CD4-positive, alpha-beta T cell treated with Interferon gamma for 1 hour (primary cell): ENCODE data around the gene ID4.

Experiments used
- DNase-seq: peaks from one replicate; pipeline ENCODE4 v3.0.0-alpha.2; 2020

The ID4 gene

DNA sequence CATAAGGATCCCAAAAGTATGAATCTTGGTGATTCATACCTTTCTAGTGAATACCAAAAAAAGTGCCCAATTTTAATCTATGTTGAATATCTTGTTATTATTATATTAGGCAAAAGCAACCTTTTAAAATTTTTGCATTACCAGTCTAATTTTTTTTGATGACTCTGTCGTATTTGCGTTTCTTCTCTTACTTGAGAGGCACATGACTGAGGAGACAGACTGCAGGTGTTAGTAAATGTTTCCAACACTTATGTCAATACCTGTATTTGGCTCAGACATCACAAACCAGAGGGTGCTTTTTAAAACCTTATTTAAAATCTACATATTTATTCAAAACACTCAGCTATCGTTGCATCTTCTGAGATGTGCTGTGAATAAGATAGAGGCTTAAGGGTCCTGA is 27.1 kb downstream of the ID4 start:
- no peak for DNase-seq

DNA sequence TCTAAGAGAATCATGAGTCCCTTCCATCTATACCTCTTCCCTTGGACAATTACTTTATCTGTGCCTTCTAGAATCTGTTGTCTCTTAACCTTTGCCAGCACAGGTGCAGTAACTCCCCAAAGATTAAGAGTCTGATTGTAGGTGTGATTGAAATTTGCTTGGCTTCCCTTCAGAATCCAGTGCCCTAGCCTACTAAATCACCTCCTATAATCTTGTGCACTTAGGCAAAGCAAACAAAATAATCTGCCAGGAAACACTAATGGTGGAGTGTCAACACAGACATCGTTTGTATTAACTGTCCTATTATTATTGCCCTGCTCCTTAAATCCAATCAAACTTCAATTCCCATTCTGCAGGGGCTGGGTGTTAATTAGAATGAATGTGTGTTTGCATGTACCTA is 28.0 kb downstream of the ID4 start:
- DNase-seq, result no peak

DNA sequence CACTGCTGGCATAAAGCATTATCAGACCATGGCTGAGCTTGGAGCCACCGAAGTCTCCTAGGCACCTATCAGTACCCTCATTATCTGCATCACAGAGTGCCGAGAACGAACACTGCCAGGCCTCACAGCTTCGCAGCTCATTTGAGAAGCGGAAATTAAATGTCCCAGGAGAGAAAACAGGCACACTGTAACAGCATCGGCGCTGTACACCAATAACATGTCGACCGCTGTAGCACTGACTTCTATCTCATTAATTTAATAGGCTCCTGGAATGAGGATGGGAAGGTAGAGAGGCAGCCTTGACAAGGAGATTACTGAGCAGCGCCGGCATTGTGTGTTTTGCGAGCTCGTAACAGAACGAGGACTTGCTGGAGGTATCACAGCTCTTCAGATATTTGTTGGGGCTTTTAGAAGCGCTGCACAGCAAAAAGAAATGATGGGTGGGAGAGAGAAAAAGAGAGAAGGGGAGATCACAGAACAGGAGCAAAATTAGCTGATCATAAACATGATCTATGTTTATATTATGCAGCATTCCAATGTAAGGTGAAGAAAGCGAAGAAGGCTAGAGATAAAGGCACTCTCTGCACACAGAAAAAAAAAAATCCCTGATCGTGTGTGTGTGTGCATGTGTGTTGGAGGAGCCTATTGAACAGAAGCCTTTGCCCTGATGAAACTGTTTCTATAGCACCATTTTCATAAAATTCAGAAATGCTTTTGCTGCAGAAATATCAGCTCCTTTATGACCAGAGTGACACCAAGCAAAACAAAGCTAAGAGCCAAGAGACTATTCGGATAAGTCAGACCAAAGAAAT is 29.2 kb downstream of the ID4 start:
- DNase-seq, result no peak

DNA sequence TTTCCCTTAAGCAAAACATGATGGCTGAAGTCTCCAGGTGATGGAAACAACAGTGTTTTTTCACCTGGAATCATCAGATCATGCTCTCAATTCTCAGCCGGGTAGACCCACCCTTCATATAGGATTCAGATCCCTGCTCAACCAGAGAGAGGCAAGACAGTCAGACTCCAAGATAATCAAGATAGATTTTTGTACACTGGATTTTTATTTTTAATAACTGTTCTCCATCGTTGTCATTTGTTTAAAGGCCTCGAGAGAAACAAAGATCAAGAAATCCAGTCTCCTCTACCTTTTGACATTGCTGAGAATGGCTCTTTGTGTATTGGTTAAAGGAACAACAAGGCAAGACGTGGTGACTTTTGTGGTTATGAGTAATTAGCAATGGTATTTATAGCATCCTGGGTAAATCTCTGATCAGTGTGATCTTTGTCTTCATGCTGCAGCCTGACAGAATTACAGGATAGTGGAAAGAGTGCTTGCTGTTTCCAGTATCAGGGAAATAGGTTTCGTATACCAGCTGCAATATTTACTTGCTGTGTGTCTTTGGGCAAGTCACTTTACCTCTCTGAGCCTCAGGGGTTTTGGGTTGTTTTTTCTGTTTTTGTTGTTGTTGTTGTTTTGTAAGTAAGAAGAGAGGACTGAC is 29.9 kb downstream of the ID4 start:
- no peak for DNase-seq

DNA sequence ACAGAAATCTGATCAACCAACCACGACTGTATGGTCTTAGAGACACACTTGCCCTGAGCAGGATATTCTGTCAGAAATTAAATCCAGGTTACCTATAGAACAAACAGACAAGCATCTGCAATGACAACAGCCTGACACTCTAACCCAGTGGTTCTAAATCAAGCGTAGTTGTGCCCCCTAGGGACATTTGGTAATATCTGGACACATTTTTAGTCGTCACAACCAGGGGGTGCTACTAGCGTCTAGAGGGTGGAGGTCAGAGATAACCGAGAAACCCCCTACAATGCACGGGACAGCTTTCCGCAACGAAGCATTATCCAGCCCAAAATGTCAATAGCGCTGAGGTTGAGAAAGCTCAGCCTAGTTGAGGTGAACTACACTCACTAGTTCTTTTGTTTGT is 32.3 kb downstream of the ID4 start:
- DNase-seq, result no peak

DNA sequence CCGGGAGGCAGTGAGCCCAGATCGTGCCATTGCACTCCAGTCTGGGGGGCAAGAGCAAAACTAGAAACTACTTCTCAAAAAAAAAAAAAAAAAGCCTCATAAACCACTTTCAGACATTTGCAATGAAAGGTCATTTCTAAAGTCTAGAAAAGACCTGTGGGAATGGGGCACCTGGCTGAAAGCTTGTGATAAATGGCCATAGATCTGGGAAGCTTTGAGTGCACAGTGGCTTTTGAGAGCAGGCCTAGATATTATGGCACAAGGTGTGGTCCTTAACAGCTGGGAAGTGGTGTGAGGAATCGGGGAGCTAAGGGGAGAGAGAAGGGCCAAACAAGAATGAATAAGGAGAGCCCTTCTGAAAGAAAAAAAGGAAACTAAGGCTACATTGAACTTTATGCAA is 33.2 kb downstream of the ID4 start:
- no peak for DNase-seq

DNA sequence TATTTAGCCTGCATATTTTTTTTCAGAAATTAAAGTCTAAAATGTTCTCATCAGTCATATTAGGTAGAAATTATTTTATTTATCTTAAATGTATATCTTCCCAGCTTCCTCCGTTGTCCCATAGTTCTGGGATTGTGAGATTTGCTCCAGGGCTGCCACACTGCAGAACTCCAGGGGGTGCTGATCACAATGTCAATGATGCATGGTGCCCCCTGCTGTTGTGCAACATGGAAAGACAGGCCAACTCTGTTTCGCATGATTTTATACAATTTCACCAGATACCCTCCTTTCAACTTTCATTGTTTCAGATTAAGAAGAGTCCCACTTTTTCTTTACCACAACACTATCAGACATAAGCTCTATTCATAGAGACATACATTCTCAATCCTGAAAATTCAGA is 35.9 kb downstream of the ID4 start:
- no peak for DNase-seq

DNA sequence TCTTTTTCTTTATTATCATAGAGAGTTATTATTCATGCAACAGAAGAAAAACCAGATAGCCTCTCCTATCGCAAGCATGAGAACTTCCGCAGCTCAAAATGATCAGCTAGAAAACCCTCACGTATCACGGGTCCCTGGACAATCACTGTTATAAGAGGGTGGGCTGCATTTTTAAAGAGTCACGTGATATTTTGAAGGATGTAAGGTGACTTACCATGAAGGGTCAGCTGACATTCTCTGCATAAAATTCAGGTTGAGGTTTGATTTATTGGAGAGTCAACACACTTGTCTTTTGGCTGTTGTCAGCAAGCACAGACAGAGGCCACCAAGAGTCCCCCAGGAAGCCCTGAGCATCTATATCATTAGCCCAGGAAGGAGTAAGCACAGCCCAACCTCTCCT is 39.5 kb downstream of the ID4 start:
- no peak for DNase-seq

DNA sequence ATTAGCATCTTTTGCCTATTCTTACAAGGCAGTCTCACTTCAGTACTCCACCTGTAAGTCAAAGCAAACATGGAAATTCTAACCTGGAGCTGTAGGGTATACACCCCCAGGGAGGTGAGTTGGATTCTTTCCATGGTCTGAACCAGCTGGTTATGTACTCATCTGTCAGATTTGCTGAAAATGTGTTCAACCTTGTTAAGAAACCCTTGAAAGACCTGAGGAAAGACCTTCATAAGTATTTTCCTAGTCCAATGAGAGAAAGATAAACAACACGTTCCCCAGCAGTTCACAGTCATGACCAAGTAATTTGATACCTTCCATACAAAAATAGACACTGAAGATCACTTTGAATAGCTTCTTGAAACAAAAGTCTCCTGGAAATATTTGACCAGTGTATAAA is 42.5 kb downstream of the ID4 start:
- no peak for DNase-seq

DNA sequence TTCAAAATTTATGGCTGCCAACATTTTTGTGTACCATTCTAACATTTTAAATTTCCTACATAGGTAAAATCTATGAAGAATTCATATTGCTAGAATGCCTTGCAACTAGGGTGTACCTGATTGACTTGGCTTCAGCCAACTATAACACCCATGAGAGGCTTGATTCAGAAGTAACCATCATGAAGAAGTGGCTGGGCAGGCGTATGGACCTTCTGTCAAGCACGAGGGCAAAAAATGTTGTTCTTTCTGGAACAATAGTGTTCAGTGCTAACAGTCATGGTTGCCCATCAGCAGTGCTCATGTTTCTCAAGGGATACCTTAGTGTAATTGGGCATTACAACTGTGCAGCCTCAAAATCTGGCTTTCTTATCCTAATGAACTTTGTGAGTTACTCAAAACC is 42.9 kb downstream of the ID4 start:
- no peak for DNase-seq

DNA sequence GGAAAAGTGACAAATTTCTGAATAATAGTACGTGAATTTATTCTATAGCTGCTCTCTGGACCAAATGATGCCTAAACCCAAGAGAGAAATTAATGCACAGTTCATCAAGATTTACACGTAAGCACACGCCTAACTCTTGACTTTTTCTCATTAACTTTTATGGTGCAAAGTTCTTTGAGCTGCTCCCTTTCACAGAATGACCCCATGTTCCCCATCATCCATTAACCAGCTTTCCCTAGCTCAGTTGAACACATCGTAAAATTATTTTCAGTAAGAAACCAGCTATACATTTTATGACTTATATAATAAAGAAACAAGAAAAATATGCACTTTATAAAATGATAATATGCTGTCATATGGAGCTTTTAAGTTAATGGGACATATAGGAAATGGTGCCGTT is 54.3 kb downstream of the ID4 start:
- DNase-seq, result no peak
